Stimulated activated CD4-positive, alpha-beta T cell treated with anti-CD3 and anti-CD28 coated beads, Interleukin-12 subunit alpha, Interleukin-12 subunit beta, amount 100 ng/mL, for 48 hours (primary cell): ENCODE data around the gene PTPN6.
"Not testable (repeated sequence)": the region's sequence is repeated elsewhere in the genome, so short reads cannot be mapped to it uniquely, and the experiment has no call there.

Experiments
- DNase-seq, 3 donors: peaks; one replicate each; pipeline ENCODE4 v3.0.0-alpha.2; 2020; ENCODE audit warnings: low read depth in 2 of 3, low spot score in 1 of 3

Gene PTPN6

GRCh38 chr12:6950811-6951540 is at the start of gene PTPN6:
Gene PTPN6, plus strand, starts transcription at chr12:6951356. Its CDS starts 157 bp downstream, at chr12:6951513.
- DNase-seq = peak in 1 of 3 donors; percentile 45

GRCh38 chr12:6902448-6902847 is 48.7 kb upstream of the PTPN6 start:
- DNase-seq = no peak

GRCh38 chr12:6903722-6904121 is 47.4 kb upstream of the PTPN6 start:
- no peak for DNase-seq

- peak; percentile 96 to 98 (median 98) for DNase-seq
These were observed 46.6 kb upstream of the PTPN6 start, which contains the start of gene LRRC23 for GRCh38 chr12:6904280-6905276. Gene LRRC23, plus strand, starts transcription at chr12:6904822. Its CDS starts 812 bp downstream, at chr12:6905634.

GRCh38 chr12:6905414-6906040 is 45.6 kb upstream of the PTPN6 start:
- DNase-seq = no peak

GRCh38 chr12:6908141-6908540 is 43.0 kb upstream of the PTPN6 start:
- DNase-seq = not testable (repeated sequence)

- DNase-seq = no peak
These were observed 41.6 kb upstream of the PTPN6 start for GRCh38 chr12:6909421-6910145.

GRCh38 chr12:6912164-6912935 is 38.8 kb upstream of the PTPN6 start:
- no peak for DNase-seq

- peak; percentile 63 to 76 (median 70) for DNase-seq
These were observed 36.8 kb upstream of the PTPN6 start, which contains the start of gene ENO2 for GRCh38 chr12:6914246-6914946. Gene ENO2, plus strand, starts transcription at chr12:6914580. Its CDS starts 1,253 bp downstream, at chr12:6915833.

- DNase-seq = no peak
These were observed 36.0 kb upstream of the PTPN6 start for GRCh38 chr12:6914947-6915788.

- no peak for DNase-seq
These were observed 35.3 kb upstream of the PTPN6 start for GRCh38 chr12:6915789-6916285.

- DNase-seq = no peak
These were observed 34.5 kb upstream of the PTPN6 start for GRCh38 chr12:6916426-6917200.

GRCh38 chr12:6917491-6918231 is 33.5 kb upstream of the PTPN6 start:
- DNase-seq = no peak

- no peak for DNase-seq
These were observed 31.6 kb upstream of the PTPN6 start for GRCh38 chr12:6919588-6919987.

- no peak for DNase-seq
These were observed 29.6 kb upstream of the PTPN6 start for GRCh38 chr12:6921539-6921938.
